Naive thymus-derived CD8-positive, alpha-beta T cell (primary cell): ENCODE measurements around the gene EEF1A1. TPM values are rescaled to one million over a fixed set of nuclear protein-coding genes. Genes with fewer than 3 reads are reported as not detected.
"Not testable (repeated sequence)": the region's sequence is repeated elsewhere in the genome, so short reads cannot be mapped to it uniquely, and the experiment has no call there.

ENCODE experiments used
- ATAC-seq, 2 donors: fragments of 150-1000 bp; cut with Tn5 transposase in 1 of 2; sonication (Bioruptor Pico), chemical (Tn5 transposase) in 1 of 2; 1 replicate in 1 of 2; 2 replicates in 1 of 2; pipeline ENCODE4 v1.10.0; 2021; ENCODE audit warnings: mild to moderate bottlenecking in 2 of 2, moderate library complexity in 2 of 2
- POLR2A ChIA-PET: fragments of 350-600 bp; sonication (Branson Sonifier 250); formaldehyde crosslinking; loops from one replicate; lab custom pipeline; 2021; ENCODE audit warnings: antibody characterized with exemption; lab: Charles Lee
- DNase-seq, 10 donors: peaks; one replicate each; pipeline versions ENCODE4 v3.0.0 to v3.0.0-alpha.2; 2020 to 2022
- H3K27ac Mint-ChIP-seq, 10 donors: one replicate each; pipeline ENCODE4 v1.8.0; 2020 to 2022; ENCODE audit warnings: mild to moderate bottlenecking in 10 of 10, mixed read lengths in 10 of 10, moderate library complexity in 4 of 10, inconsistent platforms in 1 of 10
- H3K27me3 Mint-ChIP-seq, 5 donors: one replicate each; pipeline ENCODE4 v1.8.0; 2021 to 2022; ENCODE audit warnings: mixed read lengths in 5 of 5
- H3K36me3 Mint-ChIP-seq, 3 donors: one replicate each; pipeline ENCODE4 v1.8.0; 2020 to 2022; ENCODE audit warnings: mixed read lengths in 3 of 3, mild to moderate bottlenecking in 2 of 3, inconsistent platforms in 1 of 3
- H3K4me1 Mint-ChIP-seq, 4 donors: one replicate each; pipeline ENCODE4 v1.8.0; 2021 to 2022; ENCODE audit warnings: mixed read lengths in 4 of 4
- H3K4me3 Mint-ChIP-seq, 10 donors: one replicate each; pipeline ENCODE4 v1.8.0; 2020 to 2022; ENCODE audit warnings: mild to moderate bottlenecking in 10 of 10, mixed read lengths in 10 of 10, moderate library complexity in 6 of 10, inconsistent platforms in 1 of 10
- H3K9me3 Mint-ChIP-seq, 9 donors: one replicate each; pipeline ENCODE4 v1.8.0; 2020 to 2022; ENCODE audit warnings: mixed read lengths in 9 of 9, mild to moderate bottlenecking in 3 of 9, inconsistent platforms in 1 of 9, moderate library complexity in 1 of 9
- polyA plus RNA-seq, 3 donors: library from polyadenylated mRNA; unstranded; fragments of 300-500 nt; fragmentation: Illumina TruSeq; gene quantifications; one replicate each; pipeline ENCODE4 v1.2.3, GENCODE V29; 2021
- total RNA-seq, 8 experiments: library from RNA in 2 of 8; stranded (reverse) in 2 of 8; gene quantifications; one replicate each; pipeline ENCODE4 v1.2.3 and lab custom pipeline; 2021 to 2026

The EEF1A1 gene
- total and polyA plus RNA-seq, 5 experiments from 2014 or later = 14,095 to 14,776 (median 14,646) TPM

DNA sequence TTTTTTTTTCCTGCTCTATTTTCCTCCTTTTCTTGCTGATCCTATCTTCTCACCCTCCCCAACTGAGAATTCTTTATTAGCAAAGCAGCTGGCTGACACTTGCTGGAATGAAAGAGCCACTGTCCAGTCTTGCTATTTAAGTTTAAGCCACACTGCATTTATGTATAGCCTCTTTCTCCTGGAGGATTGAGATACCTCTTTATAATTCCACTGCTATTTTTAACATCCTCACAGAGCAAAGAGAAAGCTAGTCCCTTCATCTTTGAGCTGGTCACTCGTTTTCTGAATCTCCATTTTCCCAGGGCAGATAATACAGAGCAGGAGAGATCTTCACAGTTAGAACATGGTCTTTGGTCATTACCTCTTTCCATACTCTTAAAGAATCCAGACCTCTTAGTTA lies 36.0 kb upstream of the EEF1A1 start:
- no peak for ATAC-seq
- H3K9me3 Mint-ChIP-seq = no peaks in the 10 kb centered on the region
- peaks cover 0 to 3% (median 0%) of the 10 kb centered on the region in 4 donors for H3K4me1 Mint-ChIP-seq
- H3K27me3 Mint-ChIP-seq = no peaks in the 10 kb centered on the region
- no peaks in the 10 kb centered on the region for H3K36me3 Mint-ChIP-seq
- DNase-seq = no peak
- H3K4me3 Mint-ChIP-seq = no peak overlapping the region
- POLR2A ChIA-PET = interaction anchor here (0.6 to 1.6 kb wide), 3 partner anchors 30 to 107 kb away, joined by 3 read pairs; partner anchors contain the start of gene EEF1A1
- H3K27ac Mint-ChIP-seq = no peak overlapping the region

DNA sequence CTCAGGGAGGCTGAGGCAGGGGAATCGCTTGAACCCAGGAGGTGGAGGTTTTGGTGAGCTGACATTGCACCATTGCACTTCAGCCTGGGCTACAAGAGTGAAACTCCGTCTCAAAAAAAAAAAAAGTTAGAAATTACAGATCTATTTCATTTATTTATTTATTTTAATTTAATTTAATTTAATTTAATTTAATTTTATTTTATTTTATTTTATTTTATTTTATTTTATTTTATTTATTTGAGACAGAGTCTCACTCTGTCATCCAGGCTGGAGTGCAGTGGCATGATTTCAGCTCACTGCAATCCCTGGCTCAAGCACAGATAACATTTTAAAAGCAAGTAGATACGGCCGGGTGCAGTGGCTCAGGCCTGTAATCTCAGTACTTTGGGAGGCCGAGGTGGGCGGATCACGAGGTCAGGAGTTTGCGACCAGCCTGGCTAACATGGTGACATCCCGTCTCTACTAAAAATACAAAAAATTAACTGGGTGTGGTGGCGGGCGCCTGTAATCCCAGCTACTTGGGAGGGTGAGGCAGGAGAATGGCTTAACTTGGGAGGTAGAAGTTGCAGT lies 34.6 kb upstream of the EEF1A1 start:
- not testable (repeated sequence) for H3K27ac Mint-ChIP-seq, DNase-seq, H3K4me1 Mint-ChIP-seq, H3K36me3 Mint-ChIP-seq, H3K9me3 Mint-ChIP-seq, H3K4me3 Mint-ChIP-seq, H3K27me3 Mint-ChIP-seq, ATAC-seq
- POLR2A ChIA-PET = interaction anchor here (0.7 kb wide), 1 partner anchor 13 kb away, joined by 3 read pairs; no protein-coding TSS in a partner anchor

GRCh38 chr6:73551115-73551514 lies 30.3 kb upstream of the EEF1A1 start:
- H3K9me3 Mint-ChIP-seq, H3K4me3 Mint-ChIP-seq, H3K4me1 Mint-ChIP-seq, H3K36me3 Mint-ChIP-seq, H3K27me3 Mint-ChIP-seq, ATAC-seq, H3K27ac Mint-ChIP-seq, POLR2A ChIA-PET, DNase-seq: not testable (repeated sequence)

- H3K9me3 Mint-ChIP-seq = no peaks in the 10 kb centered on the region
- H3K27ac Mint-ChIP-seq = no peak overlapping the region
- DNase-seq (no peak), ATAC-seq (no peak)
- H3K27me3 Mint-ChIP-seq = no peaks in the 10 kb centered on the region
- H3K4me1 Mint-ChIP-seq = peaks cover 0 to 2% (median 0%) of the 10 kb centered on the region in 4 donors
- H3K4me3 Mint-ChIP-seq = no peak overlapping the region
- no peaks in the 10 kb centered on the region for H3K36me3 Mint-ChIP-seq
- POLR2A ChIA-PET = interaction anchor here (0.6 to 0.7 kb wide), 3 partner anchors 18 to 91 kb away, joined by 3 read pairs; no protein-coding TSS in a partner anchor
Measured at GRCh38 chr6:73548458-73549446, 27.9 kb upstream of the EEF1A1 start.

DNA sequence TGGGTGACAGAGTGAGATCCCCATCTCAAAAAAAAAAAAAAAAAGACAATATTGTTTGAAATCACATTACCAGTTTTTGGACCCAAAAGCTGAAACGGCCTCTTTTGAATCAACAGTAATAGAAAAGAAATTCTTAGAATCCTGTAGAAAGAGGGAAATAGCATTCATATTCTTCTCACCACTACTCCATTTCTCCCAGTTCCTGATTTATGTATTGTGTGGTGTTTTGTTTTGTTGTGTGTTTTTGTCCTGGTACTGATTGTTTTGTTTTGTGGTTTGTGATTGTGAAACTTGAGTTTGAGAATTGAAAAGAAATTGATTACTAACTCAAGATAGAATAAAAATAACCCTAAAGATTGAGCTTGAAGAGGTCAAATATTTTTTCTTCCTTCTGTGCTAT lies 26.2 kb upstream of the EEF1A1 start:
- H3K4me3 Mint-ChIP-seq = no peak overlapping the region
- POLR2A ChIA-PET = no interaction called here
- DNase-seq (no peak), ATAC-seq (no peak)
- H3K36me3 Mint-ChIP-seq = no peaks in the 10 kb centered on the region
- H3K9me3 Mint-ChIP-seq = no peaks in the 10 kb centered on the region
- H3K27me3 Mint-ChIP-seq = no peaks in the 10 kb centered on the region
- H3K27ac Mint-ChIP-seq = no peak overlapping the region
- peaks cover 0 to 2% (median 0%) of the 10 kb centered on the region in 4 donors for H3K4me1 Mint-ChIP-seq

- Mint-ChIP-seq H3K36me3 (no peaks in the 10 kb centered on the region), H3K27ac (no peak overlapping the region), H3K4me1 (peaks cover 0 to 2% (median 0%) of the 10 kb centered on the region in 4 donors), H3K27me3 (no peaks in the 10 kb centered on the region), H3K9me3 (no peaks in the 10 kb centered on the region), H3K4me3 (no peak overlapping the region)
- POLR2A ChIA-PET = no interaction called here
- ATAC-seq (no peak), DNase-seq (no peak)
Measured at GRCh38 chr6:73542891-73543290, 22.1 kb upstream of the EEF1A1 start.

DNA sequence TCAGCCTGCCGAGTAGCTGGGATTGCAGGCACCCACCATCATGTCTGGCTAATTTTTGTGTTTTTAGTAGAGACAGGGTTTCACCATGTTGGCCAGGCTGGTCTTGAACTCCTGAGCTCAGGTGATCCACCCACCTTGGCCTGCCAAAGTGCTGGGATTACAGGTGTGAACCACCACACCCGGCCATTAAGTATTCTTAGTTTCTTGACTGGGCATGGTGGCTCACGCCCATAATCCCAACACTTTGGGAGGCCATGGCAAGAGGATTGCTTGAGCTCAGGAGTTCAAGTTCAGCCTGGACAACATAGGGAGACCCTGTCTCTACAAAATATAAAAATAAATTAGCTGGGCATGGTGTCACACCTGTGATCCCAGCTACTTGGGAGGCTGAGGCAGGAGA lies 21.6 kb upstream of the EEF1A1 start:
- POLR2A ChIA-PET = interaction anchor here (0.6 kb wide), 1 partner anchor 13 kb away, joined by 3 read pairs; no protein-coding TSS in a partner anchor
- not testable (repeated sequence) for DNase-seq, H3K4me1 Mint-ChIP-seq, H3K36me3 Mint-ChIP-seq, H3K9me3 Mint-ChIP-seq, H3K27ac Mint-ChIP-seq, ATAC-seq, H3K4me3 Mint-ChIP-seq, H3K27me3 Mint-ChIP-seq

GRCh38 chr6:73538116-73538779 lies 17.4 kb upstream of the EEF1A1 start:
- H3K27ac Mint-ChIP-seq = no peak overlapping the region
- ATAC-seq (no peak), DNase-seq (no peak)
- no peaks in the 10 kb centered on the region for H3K27me3 Mint-ChIP-seq
- H3K4me1 Mint-ChIP-seq = no peaks in the 10 kb centered on the region
- H3K36me3 Mint-ChIP-seq = no peaks in the 10 kb centered on the region
- no peak overlapping the region for H3K4me3 Mint-ChIP-seq
- H3K9me3 Mint-ChIP-seq = no peaks in the 10 kb centered on the region
- POLR2A ChIA-PET = no interaction called here

DNA sequence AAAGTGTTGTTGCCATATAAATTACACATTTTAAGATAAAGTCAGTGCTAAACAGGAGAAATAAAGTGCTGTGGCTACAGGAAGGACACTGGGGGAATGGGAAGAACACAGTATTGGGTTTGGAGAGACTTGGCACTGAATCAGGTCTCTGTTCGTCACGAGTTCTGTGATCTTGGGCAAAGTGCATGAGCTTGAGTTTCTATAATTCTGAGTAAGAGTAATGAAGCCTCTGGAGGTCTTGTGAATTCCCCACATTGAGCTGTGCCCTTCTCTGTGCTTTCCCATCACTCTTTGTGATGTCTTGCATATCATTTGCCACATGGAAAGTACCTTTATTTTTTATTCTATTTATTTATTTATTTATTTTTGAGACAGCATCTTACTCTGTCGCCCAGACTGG lies 16.8 kb upstream of the EEF1A1 start:
- DNase-seq = no peak

DNA sequence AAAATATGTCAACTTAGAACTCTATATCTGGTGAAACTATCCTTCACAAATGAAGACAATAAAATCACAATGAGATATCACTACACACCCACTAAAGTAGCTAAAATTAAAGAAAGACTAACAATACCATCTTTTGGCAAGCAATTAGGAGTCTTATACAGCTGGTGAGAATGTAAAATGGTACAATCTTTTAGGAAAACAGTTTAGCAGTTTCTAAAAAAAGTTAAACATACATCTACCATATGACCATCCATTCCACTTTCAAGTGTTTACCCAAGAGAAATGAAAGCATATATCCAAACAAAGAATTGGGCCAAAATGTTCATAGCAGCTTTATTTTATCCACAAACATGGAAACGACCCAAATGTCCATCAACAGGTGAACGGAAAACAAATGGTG lies 13.8 kb upstream of the EEF1A1 start:
- H3K27me3 Mint-ChIP-seq = no peaks in the 10 kb centered on the region
- DNase-seq (no peak), ATAC-seq (no peak)
- H3K9me3 Mint-ChIP-seq = no peaks in the 10 kb centered on the region
- H3K4me3 Mint-ChIP-seq = no peak overlapping the region
- no peaks in the 10 kb centered on the region for H3K4me1 Mint-ChIP-seq
- no peak overlapping the region for H3K27ac Mint-ChIP-seq
- POLR2A ChIA-PET = no interaction called here
- peaks cover 0 to 4% (median 0%) of the 10 kb centered on the region in 3 donors for H3K36me3 Mint-ChIP-seq

More for the DNA sequence above, 16.8 kb upstream of the EEF1A1 start:
- no peak overlapping the region for H3K27ac Mint-ChIP-seq
- no peak for ATAC-seq
- POLR2A ChIA-PET = no interaction called here
- H3K4me3 Mint-ChIP-seq = no peak overlapping the region
- no peaks in the 10 kb centered on the region for H3K9me3 Mint-ChIP-seq
- no peaks in the 10 kb centered on the region for H3K27me3 Mint-ChIP-seq
- no peaks in the 10 kb centered on the region for H3K4me1 Mint-ChIP-seq
- no peaks in the 10 kb centered on the region for H3K36me3 Mint-ChIP-seq

GRCh38 chr6:73532293-73532692 lies 11.5 kb upstream of the EEF1A1 start:
- Mint-ChIP-seq H3K4me1 (no peaks in the 10 kb centered on the region), H3K27ac (no peak overlapping the region), H3K4me3 (no peak overlapping the region), H3K9me3 (no peaks in the 10 kb centered on the region), H3K36me3 (peaks cover 0 to 4% (median 0%) of the 10 kb centered on the region in 3 donors), H3K27me3 (no peaks in the 10 kb centered on the region)
- POLR2A ChIA-PET = interaction anchor here (3.0 kb wide), 1 partner anchor 11 kb away, joined by 17 read pairs; the partner anchor contains the start of gene EEF1A1
- DNase-seq (no peak), ATAC-seq (no peak)

DNA sequence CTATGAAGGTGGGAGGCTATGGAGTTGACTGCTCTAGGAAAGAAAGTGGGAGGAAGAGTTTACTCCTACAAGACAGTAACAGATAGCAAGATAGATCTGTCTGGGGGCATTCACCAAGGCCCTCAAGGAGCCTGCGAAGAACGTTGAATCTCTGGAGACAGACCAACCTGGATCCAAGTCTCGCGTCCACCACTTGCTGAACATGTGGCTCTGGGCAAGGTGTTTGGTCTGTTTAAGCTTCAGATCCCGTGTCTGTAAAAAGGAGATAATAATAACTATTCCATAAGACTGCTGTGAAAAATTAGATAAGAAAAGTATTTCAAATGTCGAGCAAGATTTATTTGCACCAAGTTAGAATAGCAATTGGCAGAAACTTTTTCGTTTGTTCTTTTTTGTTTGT lies 8.1 kb upstream of the EEF1A1 start:
- ATAC-seq (no peak), DNase-seq (no peak)
- Mint-ChIP-seq H3K9me3 (no peaks in the 10 kb centered on the region), H3K4me1 (peaks cover 0 to 7% (median 5%) of the 10 kb centered on the region in 4 donors), H3K36me3 (peaks cover 0 to 4% (median 0%) of the 10 kb centered on the region in 3 donors), H3K4me3 (no peak overlapping the region), H3K27ac (no peak overlapping the region), H3K27me3 (no peaks in the 10 kb centered on the region)
- POLR2A ChIA-PET = interaction anchor here (1.3 kb wide), 1 partner anchor 9 kb away, joined by 7 read pairs; no protein-coding TSS in a partner anchor
